Keratinocyte (primary cell): ENCODE data around the gene KANSL1.

Experiments used
- CTCF ChIP-seq, 3 experiments: IDR thresholded peaks in 1 of 3; conservative IDR thresholded peaks in 1 of 3; optimal IDR thresholded peaks in 1 of 3; 2 replicates in 2 of 3; 3 replicates in 1 of 3; pipeline versions ENCODE3 to v1.5.1; 2011; ENCODE audit warnings: low read length in 3 of 3, mild to moderate bottlenecking in 3 of 3, moderate library complexity in 2 of 3, control low read depth in 1 of 3, inconsistent platforms in 1 of 3; ENCODE audit not compliant: insufficient read depth in 2 of 3; ENCODE audit errors: extremely low read depth in 1 of 3
- EZH2 ChIP-seq: IDR thresholded peaks from one replicate; pipeline ENCODE4 v1.6.1; 2012; ENCODE audit warnings: inconsistent platforms, mild to moderate bottlenecking, low read length, moderate library complexity

- TF ChIP-seq CTCF (optimal IDR thresholded peaks at IDR 0.05 in 1 of 3, IDR thresholded peaks at IDR 0.05 in 1 of 3, conservative IDR thresholded peaks at IDR 0.05 in 1 of 3; ENCODE audit: extremely low read depth in 1 of 3, insufficient read depth in 2 of 3, low read length in 3 of 3) (no peak), EZH2 (no peak)
Observed at GRCh38 chr17:46049656-46050055, 143.6 kb downstream of the KANSL1 start.
